ENCODE results near the gene PKDREJ. TPM values are rescaled to one million over a fixed set of nuclear protein-coding genes. Genes with fewer than 3 reads are reported as not detected.

PKDREJ gene
- total RNA-seq, 1 experiment from 2014 or later: 0.04 TPM

- H3K36me3 Mint-ChIP-seq (ENCODE audit: insufficient read depth in 1 of 3, low read depth in 3 of 3): peaks cover 5 to 38% (median 35%) of the 10 kb centered on the region in 3 experiments; a peak in 6 of 7 replicates
- Histone ChIP-seq H3K9me3 (ENCODE audit: control insufficient read depth, low read depth, low read length) (no peaks in the 10 kb centered on the region), H3K56ac (ENCODE audit: insufficient read length, low read depth, low read length) (no peak overlapping the region), H3K4ac (ENCODE audit: low read depth, low read length) (no peak overlapping the region), H2BK5ac (ENCODE audit: insufficient read length, low read length) (no peak overlapping the region), H3K27me3 (ENCODE audit: insufficient read depth, low read length) (no peaks in the 10 kb centered on the region), H2BK12ac (ENCODE audit: insufficient read length, low read depth, low read length) (no peak overlapping the region), H4K20me1 (ENCODE audit: control insufficient read depth, insufficient read depth, insufficient read length) (no peaks in the 10 kb centered on the region), H3K23ac (ENCODE audit: insufficient read length, low read depth, low read length) (no peak overlapping the region), H3K4me2 (ENCODE audit: insufficient read depth, insufficient read length, low read length) (no peak overlapping the region), H2AFZ (ENCODE audit: low read length) (no peak overlapping the region), H2BK120ac (ENCODE audit: low read depth, low read length, poor library complexity, severe bottlenecking) (no peak overlapping the region), H3K18ac (ENCODE audit: insufficient read length, low read depth, low read length) (no peak overlapping the region), H3K23me2 (ENCODE audit: insufficient read length, low read depth, low read length, poor library complexity, severe bottlenecking) (no peaks in the 10 kb centered on the region), H3T11ph (ENCODE audit: low read length) (no peak overlapping the region), H2AK5ac (ENCODE audit: insufficient read length, low read length) (no peak overlapping the region), H4K8ac (replicated peaks; ENCODE audit: insufficient read length, low read depth, low read length) (no peak overlapping the region), H4K5ac (ENCODE audit: insufficient read length, low read depth, low read length) (no peak overlapping the region), H3K27ac (ENCODE audit: insufficient read length, low read depth, low read length) (no peak overlapping the region), H3K79me2 (ENCODE audit: insufficient read depth, low read length) (no peaks in the 10 kb centered on the region), H3K9ac (ENCODE audit: extremely low read depth, insufficient read length, low read length) (no peak overlapping the region), H2BK15ac (ENCODE audit: low read depth, low read length) (no peak overlapping the region), H4K91ac (ENCODE audit: insufficient read length, low read depth, low read length) (no peak overlapping the region), H3K4me1 (ENCODE audit: insufficient read depth, low read length) (no peaks in the 10 kb centered on the region), H3K14ac (ENCODE audit: insufficient read depth, low read length) (no peak overlapping the region), H2BK20ac (ENCODE audit: low read depth, low read length, poor library complexity, severe bottlenecking) (no peak overlapping the region), H3K79me1 (ENCODE audit: insufficient read depth, low read depth, low read length, poor library complexity, severe bottlenecking) (no peaks in the 10 kb centered on the region)
- no CpG with 5 or more reads among the region's 33 CpGs for WGBS (ENCODE audit: extremely low coverage, insufficient read length, low lambda C conversion rate)
- H3K9me3 Mint-ChIP-seq: no peaks in the 10 kb centered on the region
- TF ChIP-seq, protein P1, sequence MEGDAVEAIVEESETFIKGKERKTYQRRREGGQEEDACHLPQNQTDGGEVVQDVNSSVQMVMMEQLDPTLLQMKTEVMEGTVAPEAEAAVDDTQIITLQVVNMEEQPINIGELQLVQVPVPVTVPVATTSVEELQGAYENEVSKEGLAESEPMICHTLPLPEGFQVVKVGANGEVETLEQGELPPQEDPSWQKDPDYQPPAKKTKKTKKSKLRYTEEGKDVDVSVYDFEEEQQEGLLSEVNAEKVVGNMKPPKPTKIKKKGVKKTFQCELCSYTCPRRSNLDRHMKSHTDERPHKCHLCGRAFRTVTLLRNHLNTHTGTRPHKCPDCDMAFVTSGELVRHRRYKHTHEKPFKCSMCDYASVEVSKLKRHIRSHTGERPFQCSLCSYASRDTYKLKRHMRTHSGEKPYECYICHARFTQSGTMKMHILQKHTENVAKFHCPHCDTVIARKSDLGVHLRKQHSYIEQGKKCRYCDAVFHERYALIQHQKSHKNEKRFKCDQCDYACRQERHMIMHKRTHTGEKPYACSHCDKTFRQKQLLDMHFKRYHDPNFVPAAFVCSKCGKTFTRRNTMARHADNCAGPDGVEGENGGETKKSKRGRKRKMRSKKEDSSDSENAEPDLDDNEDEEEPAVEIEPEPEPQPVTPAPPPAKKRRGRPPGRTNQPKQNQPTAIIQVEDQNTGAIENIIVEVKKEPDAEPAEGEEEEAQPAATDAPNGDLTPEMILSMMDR (conservative IDR thresholded peaks at IDR 0.05): no peak
- no peak for DNase-seq
- H3K27me3 Mint-ChIP-seq (ENCODE audit: low read depth): no peaks in the 10 kb centered on the region; the same call in 1 of the 2 replicates
- no peaks in the 10 kb centered on the region for H3K4me1 Mint-ChIP-seq
- H3K27ac Mint-ChIP-seq: no peak overlapping the region
- no peak overlapping the region for H3K4me3 Mint-ChIP-seq
These were observed 26.2 kb upstream of the PKDREJ start for GRCh38 chr22:46289244-46289891.

All from H9 (cell line).